Fibroblast of peridontal ligament (primary cell): ENCODE results near the gene BTBD19.
"Not testable (repeated sequence)": the region's sequence is repeated elsewhere in the genome, so short reads cannot be mapped to it uniquely, and the experiment has no call there.

Experiments
- DNase-seq: peaks from one replicate; pipeline ENCODE4 v3.0.0-alpha.2; 2010; ENCODE audit errors: extremely low read depth

The BTBD19 gene

GRCh38 chr1:44787506-44787905 is 20.8 kb upstream of the BTBD19 start:
- DNase-seq = no peak

GRCh38 chr1:44788120-44788860 is 20.0 kb upstream of the BTBD19 start, which contains the start of gene BEST4:
Gene BEST4, minus strand, starts transcription at chr1:44788170. Its CDS starts 465 bp downstream, at chr1:44787705.
- no peak for DNase-seq

- no peak for DNase-seq
Measured at GRCh38 chr1:44790968-44791801, 17.1 kb upstream of the BTBD19 start.

GRCh38 chr1:44792736-44793502 is 15.4 kb upstream of the BTBD19 start:
- DNase-seq = no peak

- not testable (repeated sequence) for DNase-seq
Measured at GRCh38 chr1:44797886-44798285, 10.4 kb upstream of the BTBD19 start.

GRCh38 chr1:44798481-44799365 is 9.6 kb upstream of the BTBD19 start:
- no peak for DNase-seq

- DNase-seq = peak; percentile 96
Measured at GRCh38 chr1:44799770-44800584, 8.3 kb upstream of the BTBD19 start, which contains the start of gene PLK3. Gene PLK3, plus strand, starts transcription at chr1:44800377. Its CDS starts 87 bp downstream, at chr1:44800464.

GRCh38 chr1:44801491-44802305 is 6.6 kb upstream of the BTBD19 start:
- no peak for DNase-seq

- no peak for DNase-seq
Measured at GRCh38 chr1:44802306-44803061, 5.8 kb upstream of the BTBD19 start.

- DNase-seq = no peak
Measured at GRCh38 chr1:44803062-44803311, 5.3 kb upstream of the BTBD19 start.

GRCh38 chr1:44803312-44804095 is 4.8 kb upstream of the BTBD19 start:
- DNase-seq = no peak

- no peak for DNase-seq
Measured at GRCh38 chr1:44805311-44806024, 2.9 kb upstream of the BTBD19 start.

GRCh38 chr1:44806025-44806703 is 2.2 kb upstream of the BTBD19 start:
- DNase-seq = no peak

- DNase-seq = no peak
Measured at GRCh38 chr1:44806704-44807363, 1.5 kb upstream of the BTBD19 start, which contains the start of gene DYNLT4. Gene DYNLT4, minus strand, starts transcription at chr1:44807351. Its CDS starts 683 bp downstream, at chr1:44806668.

GRCh38 chr1:44807364-44808062 is 810 bp upstream of the BTBD19 start:
- peak; percentile 99 for DNase-seq
